Hematopoietic multipotent progenitor cell (in vitro differentiated cells): ENCODE data around the gene MYOZ1. TPM values are rescaled to one million over a fixed set of nuclear protein-coding genes. Genes with fewer than 3 reads are reported as not detected.
"Not testable (repeated sequence)": the region's sequence is repeated elsewhere in the genome, so short reads cannot be mapped to it uniquely, and the experiment has no call there.

ENCODE experiments used
- DNase-seq, 3 donors: peaks; one replicate each; pipeline ENCODE4 v3.0.0-alpha.2; 2011 to 2015; ENCODE audit warnings: low read depth in 2 of 3, low spot score in 2 of 3
- total RNA-seq: library from RNA; depleted of rRNA; stranded (reverse); fragments of >200 nt; gene quantifications from one replicate; pipeline ENCODE4 v1.2.3, GENCODE V29; 2012

The MYOZ1 gene
- total RNA-seq, 1 donor: not detected

DNA sequence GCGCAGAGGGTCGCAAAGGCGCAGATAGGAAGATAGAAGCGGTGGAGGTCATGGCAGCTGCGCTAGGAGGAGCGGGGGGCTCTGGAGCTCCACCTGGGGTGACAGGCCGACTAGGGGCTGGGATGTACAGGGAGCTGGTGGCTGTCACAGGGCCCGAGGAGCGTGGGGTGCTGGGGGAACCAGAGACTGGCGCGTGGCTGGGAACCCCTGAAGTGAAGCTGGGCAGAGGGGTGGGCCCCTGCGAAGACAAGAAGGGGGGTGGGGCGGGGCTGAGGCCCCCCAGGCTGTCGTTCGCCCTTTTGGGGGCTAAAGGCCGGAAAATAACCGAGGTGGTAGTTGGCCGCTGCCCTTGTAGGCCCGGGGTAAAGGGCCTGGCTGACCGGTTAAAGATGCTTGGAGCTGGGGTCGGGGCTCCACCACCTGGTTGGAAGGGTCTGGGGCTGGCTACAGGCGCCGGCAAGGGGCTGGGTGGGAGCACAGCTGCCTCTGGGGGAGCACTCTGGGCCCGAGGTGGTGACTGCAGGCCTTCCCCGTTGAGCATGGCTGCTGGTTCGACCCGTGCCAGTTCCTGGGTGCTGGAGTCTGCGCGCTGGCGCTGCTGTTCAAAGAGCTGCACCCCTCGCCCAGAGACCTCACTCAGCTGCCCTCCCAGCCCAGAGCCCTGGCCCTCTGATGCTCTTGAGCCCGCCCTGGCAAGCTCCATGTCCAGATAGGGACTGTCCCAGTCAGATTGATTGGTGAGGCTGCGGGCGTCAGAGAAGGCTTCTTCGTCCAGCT, 6.8 kb upstream of the MYOZ1 start:
- no peak for DNase-seq

DNA sequence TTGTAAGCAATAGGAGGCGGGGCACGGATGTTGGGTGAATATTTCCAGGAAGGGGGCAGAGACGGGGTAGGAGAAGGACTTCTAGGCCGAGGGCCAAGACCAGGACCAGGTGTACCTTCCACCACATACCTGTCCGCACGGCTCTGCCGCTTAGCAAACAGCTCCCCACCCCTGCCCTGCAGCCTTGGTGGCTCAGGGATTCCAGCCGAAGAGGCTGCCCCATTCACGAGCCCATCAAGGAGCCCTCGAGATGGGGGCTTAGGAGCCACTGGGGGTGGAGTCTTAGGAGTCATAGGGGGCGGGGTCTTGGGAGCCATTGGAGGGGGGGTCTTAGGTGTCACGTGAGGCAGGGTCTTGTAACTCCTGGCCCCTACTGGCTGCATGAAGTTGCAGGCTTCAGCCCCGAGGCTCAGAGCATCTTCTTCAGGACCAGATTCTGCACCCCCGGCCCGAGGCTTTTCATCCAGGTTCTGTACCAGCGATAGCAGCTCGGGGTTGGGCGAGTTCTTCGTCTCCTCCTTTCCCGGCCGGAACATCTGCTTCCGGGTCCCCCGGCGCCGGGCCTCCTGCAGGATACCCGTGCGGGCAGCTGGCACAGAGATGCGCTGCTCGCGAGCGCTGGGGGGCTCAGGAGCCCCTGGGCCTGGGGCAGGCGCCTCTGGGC, 6.1 kb upstream of the MYOZ1 start:
- DNase-seq: peak in 2 of 3 donors; percentile 74 to 83

GRCh38 chr10:73646598-73647041, 5.3 kb upstream of the MYOZ1 start:
- DNase-seq: no peak

DNA sequence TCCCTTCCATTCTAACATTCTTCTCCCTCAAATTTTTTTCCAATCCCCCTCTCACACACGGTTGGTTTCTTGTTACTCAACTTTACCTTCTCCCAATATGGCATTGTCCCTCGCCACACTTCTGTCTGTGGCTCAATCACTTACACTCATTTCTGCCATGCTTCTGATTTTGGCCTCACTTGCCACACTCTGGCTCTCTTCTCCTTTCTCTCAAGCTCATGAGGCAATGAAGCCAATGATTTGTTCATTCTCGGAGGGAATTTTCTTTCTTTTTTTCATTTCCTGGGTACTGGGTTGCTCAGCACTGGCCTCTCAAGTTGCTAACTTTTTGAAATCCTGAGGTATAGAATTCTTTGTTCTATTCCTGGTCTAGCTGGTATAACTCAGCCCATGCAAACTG, 4.0 kb upstream of the MYOZ1 start:
- no peak for DNase-seq

GRCh38 chr10:73644767-73645166, 3.5 kb upstream of the MYOZ1 start:
- DNase-seq: no peak

- DNase-seq: peak; percentile 31 to 80 (median 66)
Observed at GRCh38 chr10:73644015-73644743, 2.9 kb upstream of the MYOZ1 start.

GRCh38 chr10:73643362-73643761, 2.1 kb upstream of the MYOZ1 start:
- DNase-seq: no peak

GRCh38 chr10:73639286-73639685, 2.0 kb downstream of the MYOZ1 start:
- DNase-seq: no peak

DNA sequence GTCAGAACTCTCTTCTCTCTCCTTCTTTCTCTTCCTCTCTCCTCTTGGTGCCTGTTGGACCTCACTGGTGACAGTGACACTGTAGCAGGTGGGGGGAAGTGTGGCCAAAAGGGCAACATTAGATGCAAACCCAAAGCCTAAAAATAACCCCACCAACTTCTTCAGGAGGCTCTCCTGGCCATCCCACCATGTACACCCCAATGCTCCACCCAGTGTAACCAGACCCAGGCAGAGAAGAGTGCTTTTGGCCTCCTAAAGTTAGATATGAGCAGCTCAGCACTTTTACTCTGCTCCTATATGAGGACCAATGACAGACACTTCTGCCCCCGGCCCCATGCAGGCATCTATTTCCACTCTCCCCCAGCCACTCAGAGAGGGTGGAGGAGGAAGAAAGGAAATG, 5.5 kb downstream of the MYOZ1 start:
- DNase-seq: no peak

DNA sequence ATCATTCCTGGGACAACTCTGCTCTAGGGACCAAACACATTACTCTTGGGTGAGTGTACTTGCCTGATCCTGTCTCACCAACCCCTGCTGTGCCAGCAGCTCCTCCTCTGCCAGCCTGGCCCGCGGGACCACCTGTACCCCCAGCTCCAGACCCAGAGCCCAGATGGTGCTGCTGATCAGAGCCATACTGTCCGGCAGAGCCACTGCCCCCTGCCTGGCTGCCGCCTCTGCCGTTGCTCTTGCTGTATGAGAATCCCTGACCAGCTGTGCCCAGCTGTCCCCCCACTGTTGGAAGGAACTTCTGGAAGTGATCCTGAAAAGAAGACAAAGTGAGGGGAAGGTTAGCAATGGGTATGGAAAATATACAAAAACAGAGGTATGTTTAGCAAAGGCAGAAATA, 6.9 kb downstream of the MYOZ1 start:
- DNase-seq: no peak

DNA sequence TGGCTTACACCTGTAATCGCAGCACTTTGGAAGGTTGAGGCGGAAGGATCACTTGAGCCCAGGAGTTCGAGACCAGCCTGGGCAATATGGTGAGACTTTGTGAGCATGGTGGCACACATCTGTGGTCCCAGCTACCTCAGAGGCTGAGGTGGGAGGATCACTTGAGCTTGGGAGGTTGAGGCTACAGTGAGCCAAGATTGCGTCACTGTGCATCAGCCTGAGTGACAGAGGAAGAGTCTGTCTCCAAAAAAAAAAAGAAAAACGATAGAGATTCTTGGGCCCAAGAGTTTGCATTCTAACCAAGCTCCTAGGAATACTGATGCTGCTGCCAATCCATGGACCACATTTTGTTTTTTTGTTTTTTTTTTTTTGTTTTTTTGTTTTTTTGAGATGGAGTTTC, 12.1 kb downstream of the MYOZ1 start:
- no peak for DNase-seq

GRCh38 chr10:73628405-73628804, 12.9 kb downstream of the MYOZ1 start:
- DNase-seq: no peak

DNA sequence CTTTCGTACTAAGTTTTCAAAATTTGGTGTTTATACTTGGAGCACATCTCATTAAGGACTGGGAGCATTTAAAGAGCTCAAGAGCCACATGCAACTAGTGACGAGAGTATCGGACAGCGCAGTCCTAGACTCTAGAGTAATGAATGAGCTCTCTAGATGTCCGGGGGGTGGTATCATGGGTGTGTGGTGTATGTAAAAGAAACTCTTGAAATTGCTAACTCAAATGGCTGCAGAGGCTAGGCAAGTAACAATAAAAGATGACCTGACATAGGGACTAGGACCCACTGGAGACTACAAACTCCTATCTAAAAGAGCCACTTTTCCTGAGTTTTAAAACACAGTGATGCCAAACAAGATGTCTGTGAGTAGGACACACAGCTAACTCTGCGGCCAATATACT, 14.0 kb downstream of the MYOZ1 start:
- no peak for DNase-seq

GRCh38 chr10:73625884-73626752, 15.2 kb downstream of the MYOZ1 start:
- peak; percentile 82 to 99 (median 97) for DNase-seq

GRCh38 chr10:73625004-73625883, 16.0 kb downstream of the MYOZ1 start:
- peak in 2 of 3 donors; percentile 44 to 60 for DNase-seq

DNA sequence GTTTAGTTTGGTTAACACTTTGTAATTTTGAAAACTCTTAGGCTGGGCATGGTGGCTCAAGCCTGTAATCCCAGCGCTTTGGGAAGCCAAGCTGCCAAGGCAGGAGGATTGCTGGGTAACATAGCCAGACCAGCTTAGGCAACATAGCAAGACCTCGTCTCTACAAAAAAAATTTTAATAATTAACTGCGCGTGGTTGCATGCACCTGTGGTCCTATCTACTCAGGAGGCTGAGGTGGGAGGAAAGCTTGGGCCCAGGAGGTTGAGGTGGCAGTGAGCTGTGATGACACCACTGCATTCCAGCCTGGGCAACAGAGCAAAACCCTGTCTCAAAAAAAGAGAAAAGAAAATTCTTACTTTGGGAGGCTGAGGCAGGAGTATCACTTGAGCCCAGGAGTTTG, 18.2 kb downstream of the MYOZ1 start:
- DNase-seq: no peak

DNA sequence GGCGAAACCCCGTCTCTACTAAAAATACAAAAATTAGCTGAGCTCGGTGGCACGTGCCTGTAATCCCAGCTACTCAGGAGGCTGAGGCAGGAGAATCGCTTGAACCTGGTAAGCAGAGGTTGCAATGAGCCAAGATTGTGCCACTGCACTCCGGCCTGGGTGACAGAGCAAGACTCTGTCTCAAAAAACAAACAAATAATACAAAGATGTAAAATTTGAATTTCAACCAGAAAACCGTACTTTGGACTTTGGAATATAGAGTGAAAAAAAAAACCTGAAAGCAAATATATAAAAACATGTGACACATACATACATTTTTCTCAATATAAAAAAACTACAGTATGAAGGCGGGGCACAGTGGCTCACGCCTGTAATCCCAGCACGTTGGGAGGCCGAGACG, 20.3 kb downstream of the MYOZ1 start:
- DNase-seq: not testable (repeated sequence)

- DNase-seq: not testable (repeated sequence)
Observed at GRCh38 chr10:73617143-73617542, 24.1 kb downstream of the MYOZ1 start.

- DNase-seq: no peak
Observed at GRCh38 chr10:73614720-73615119, 26.6 kb downstream of the MYOZ1 start.

- no peak for DNase-seq
Observed at GRCh38 chr10:73609116-73609515, 32.2 kb downstream of the MYOZ1 start.
